ENCODE measurements around the gene WDR86.

The WDR86 gene

GRCh38 chr7:151349507-151349853 is 60.4 kb downstream of the WDR86 start:
- no peak for DNase-seq (ENCODE audit: low read depth in 2 of 2)

GRCh38 chr7:151348970-151349369 is 60.9 kb downstream of the WDR86 start:
- DNase-seq (ENCODE audit: low read depth in 2 of 2): no peak

DNA sequence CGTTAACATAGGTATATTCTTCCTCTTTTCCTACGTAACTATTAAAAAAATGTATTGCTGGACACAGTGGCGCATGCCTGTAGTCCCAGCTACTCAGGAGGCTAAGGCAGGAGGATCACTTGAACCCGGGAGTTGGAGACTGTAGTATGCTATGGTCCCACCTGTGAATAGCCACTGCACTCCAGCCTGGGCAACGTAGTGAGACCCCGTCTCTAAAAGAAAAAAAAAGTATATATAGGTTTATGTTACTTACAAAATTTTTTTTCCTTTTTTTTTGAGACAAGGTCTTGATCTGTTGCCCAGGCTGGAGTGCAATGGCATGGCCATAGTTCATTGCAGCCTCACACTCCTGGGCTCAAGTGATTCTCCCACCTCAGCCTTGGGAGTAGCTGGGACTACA is 62.6 kb downstream of the WDR86 start:
- no peak for DNase-seq (ENCODE audit: low read depth in 2 of 2)

DNA sequence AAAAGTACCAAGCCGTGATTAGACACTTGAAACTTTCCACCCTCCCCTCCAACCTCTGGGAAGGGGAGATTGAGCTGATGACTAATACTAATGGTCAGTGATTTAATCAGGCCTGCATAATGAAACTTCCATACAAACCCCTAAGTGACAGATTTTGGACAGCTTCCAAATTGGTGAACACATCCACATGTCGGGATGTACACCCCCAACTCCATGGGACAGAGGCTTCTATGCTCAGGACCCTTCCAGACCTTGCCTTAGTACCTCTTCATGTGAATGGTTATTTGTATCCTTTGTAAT is 63.4 kb downstream of the WDR86 start:
- DNase-seq (ENCODE audit: low read depth in 2 of 2): no peak

- DNase-seq (ENCODE audit: low read depth in 2 of 2): no peak
Observed at GRCh38 chr7:151345576-151346469, 64.0 kb downstream of the WDR86 start.

DNA sequence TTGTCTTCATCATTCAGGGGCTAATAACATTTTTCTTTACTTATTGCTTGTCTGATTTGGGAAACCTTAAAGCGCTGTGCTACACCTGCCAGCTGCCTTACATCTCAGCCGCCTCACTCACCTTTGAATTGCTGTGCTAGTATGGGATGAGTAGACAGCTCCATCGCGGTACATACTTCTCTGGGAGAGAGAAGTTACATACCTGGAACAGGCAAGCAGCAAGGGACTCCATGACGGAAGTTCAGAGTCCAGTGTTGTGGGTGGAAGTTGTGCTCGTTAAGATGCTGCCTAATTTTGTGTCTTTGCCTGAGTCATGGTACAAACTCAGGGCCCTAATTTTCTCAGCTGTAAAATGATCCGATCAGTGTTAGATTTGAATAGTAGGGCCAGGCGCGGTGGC is 66.3 kb downstream of the WDR86 start:
- no peak for DNase-seq (ENCODE audit: low read depth in 2 of 2)

DNA sequence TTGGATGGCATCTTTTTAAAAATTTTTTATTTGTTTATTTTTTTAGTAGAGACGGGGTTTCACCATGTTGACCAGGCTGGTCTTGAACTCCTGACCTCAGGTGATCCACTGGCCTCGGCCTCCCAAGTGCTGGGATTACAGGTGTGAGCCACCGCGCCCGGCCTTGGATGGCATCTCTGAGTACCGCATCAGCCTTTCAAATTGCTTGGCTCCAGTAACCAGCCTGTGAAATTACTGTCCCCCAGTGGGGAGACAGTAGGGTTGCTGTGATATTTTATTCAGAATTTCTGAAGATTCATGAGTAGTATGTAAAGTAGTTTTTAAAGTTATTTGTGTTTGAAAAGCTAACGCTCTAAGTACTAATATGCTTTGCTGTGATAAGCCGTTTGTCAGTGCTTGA is 67.0 kb downstream of the WDR86 start:
- DNase-seq (ENCODE audit: low read depth in 2 of 2): no peak

DNA sequence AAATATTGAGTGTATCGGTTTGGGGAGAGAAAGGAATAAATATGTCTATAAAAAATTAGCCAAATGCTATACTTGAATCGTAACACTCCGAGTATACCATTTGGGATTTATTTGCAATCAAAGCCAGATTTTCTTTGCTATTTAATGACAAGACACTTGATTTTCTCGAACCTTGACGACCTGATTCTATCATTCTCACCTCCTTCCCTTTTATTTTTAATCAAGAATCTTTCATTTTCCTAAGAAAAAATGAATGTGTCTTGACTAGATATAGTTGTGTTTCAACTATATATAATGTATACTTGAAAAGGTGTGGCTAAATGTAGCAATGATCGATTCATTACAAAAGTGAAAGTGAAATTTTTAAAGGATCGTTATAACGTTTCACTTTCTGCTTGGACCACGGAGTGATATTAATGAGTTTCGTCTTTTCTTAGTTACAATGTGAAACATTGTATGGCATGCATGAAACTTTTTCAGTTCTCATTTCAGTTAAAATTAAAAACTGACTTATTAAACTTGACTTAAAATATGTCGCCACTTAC is 67.7 kb downstream of the WDR86 start:
- no peak for DNase-seq (ENCODE audit: low read depth in 2 of 2)

DNA sequence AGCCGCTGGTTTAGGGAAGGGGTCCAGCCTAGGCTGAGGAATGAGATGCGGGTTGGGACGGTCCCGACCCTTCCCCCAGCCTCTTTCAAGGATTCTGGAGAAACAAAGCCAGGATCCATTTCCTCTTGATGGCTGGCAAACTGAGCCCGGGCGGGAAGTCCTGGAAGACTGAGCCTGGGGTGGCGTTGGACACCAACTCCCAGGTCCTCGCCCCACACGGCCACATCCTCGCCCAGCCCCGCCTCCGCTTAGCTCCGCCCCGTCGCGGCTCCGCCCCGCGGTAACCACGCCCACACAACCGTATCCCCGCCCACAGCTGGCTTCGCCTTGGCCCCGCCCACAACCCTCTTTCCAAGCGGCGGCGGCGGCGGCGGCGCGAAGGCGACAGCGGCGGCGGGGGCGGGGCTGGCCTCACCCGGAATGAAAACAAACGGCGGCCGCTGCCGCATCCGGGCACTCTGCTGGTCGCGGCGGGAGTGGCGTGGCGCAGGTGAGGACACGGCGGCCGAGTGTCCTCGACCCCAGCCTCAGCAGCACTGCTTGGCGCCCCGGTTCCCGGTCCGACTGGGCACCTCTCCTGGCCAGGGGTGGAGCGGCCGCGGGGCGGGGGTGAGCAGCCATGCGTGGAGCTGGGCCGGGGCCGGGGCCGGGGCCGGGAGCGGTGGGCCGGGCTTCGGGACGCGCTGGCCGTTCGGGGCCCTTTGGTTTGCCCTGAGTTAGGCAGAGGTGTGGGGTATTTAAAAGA is 68.3 kb downstream of the WDR86 start, which contains the start of gene NUB1:
Gene NUB1 (plus strand): TSS at position 456 of the 745 bp plus-strand sequence. CDS start 3,538 bp downstream, outside the sequence.
- peak; percentile 88 to 90 for DNase-seq (ENCODE audit: low read depth in 2 of 2)

DNA sequence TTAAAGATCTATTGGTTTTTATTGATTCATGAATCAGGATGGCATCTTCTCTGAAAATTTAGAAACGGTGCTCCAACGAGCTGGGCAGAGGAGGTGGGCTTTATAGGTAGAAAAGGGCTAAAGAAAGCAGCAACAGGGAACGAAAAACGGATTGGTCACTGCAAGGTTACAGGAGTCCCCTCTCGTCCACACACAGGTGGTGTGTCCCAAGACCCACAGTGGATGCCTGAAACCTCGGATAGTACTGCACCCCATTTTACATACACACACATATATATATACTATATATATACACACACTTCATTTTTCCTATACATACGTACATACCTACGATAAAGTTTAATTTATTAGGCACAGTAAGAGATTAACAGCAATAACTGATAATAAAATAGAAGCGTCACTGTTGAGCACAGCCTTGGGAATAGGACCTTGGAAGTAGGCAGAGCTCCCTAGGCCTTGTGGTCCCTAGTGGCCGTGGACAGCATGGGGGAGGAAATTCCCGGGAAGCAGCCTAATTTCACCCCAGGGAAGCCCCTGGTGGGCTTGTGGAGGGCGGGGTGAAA is 69.0 kb downstream of the WDR86 start:
- DNase-seq (ENCODE audit: low read depth in 2 of 2): no peak

- DNase-seq (ENCODE audit: low read depth in 2 of 2): no peak
Observed at GRCh38 chr7:151339651-151340382, 70.0 kb downstream of the WDR86 start.

- no peak for DNase-seq (ENCODE audit: low read depth in 2 of 2)
Observed at GRCh38 chr7:151338809-151339208, 71.0 kb downstream of the WDR86 start.

DNA sequence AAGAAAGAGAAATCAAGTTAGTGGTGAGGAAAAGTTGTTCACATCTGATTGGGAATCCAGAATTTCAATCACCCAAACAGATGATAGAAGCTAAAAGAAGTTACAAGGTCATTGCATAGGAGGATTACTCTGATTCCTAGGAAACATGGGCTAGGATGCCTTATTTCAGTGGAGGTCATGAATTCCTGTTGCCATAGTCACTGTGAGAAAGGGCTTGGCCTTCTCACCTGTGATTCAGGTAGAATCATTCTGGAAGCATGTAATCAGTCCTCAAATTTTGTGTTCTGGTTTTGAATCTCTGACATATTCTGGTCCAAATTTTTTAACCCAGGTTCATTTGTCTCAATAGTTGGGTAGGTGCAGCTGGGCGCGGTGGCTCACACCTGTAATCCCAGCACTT is 72.5 kb downstream of the WDR86 start:
- DNase-seq (ENCODE audit: low read depth in 2 of 2): no peak

GRCh38 chr7:151336027-151336708 is 73.7 kb downstream of the WDR86 start:
- no peak for DNase-seq (ENCODE audit: low read depth in 2 of 2)

DNA sequence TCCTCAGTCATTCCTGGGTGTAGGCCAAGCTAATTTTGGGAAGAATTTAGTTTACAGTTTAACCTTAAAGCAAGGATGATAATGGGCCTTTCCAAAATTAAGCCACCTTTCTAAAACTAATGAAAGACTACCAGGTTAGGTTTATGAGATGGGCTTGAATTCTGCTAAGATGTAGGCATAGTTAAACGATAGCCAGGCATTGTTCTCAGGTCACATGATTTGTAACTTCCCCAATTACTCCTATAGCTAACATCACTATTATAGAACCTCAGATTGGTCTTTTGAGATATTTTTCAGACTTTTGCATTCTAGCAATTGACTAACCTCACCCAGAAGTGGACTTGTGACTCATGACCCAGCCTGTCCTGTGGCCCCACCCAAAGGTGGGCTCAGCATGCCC is 75.2 kb downstream of the WDR86 start:
- DNase-seq (ENCODE audit: low read depth in 2 of 2): no peak
